ENCODE results near the gene MED27.

DNA sequence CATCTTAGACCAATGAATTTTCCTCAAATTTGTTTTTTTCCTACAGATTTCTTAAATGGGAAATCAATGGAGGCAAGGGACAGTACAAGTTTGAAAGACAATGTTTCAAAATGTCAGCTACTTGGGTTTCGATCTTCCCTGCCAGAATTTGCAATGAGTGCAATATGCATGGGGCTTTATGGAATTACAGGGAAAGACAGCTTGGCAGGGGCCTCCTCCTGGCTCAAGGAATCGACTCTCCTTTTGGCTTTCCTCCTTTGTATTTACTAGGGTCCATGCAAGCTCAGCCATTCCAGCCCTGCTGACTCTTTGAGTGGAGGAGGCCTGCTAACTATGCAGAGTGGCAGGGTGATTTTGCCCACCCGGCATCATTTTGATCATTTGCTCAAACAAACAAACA, 63.2 kb downstream of the MED27 start:
- TF ChIP-seq, protein P1, sequence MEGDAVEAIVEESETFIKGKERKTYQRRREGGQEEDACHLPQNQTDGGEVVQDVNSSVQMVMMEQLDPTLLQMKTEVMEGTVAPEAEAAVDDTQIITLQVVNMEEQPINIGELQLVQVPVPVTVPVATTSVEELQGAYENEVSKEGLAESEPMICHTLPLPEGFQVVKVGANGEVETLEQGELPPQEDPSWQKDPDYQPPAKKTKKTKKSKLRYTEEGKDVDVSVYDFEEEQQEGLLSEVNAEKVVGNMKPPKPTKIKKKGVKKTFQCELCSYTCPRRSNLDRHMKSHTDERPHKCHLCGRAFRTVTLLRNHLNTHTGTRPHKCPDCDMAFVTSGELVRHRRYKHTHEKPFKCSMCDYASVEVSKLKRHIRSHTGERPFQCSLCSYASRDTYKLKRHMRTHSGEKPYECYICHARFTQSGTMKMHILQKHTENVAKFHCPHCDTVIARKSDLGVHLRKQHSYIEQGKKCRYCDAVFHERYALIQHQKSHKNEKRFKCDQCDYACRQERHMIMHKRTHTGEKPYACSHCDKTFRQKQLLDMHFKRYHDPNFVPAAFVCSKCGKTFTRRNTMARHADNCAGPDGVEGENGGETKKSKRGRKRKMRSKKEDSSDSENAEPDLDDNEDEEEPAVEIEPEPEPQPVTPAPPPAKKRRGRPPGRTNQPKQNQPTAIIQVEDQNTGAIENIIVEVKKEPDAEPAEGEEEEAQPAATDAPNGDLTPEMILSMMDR (conservative IDR thresholded peaks at IDR 0.05 in 1 of 2, IDR thresholded peaks at IDR 0.05 in 1 of 2; ENCODE audit: low read depth in 1 of 2, low read length in 2 of 2) = no peak
- TF ChIP-seq EZH2 (IDR thresholded peaks at IDR 0.05; ENCODE audit: low read length, missing control alignments) = no peak
